Measurements from ENCODE around the gene IRF2. TPM values are rescaled to one million over a fixed set of nuclear protein-coding genes. Genes with fewer than 3 reads are reported as not detected.

Gene IRF2
- total and polyA plus RNA-seq, 7 donors: 6.7 to 28.9 (median 16.8) TPM

DNA sequence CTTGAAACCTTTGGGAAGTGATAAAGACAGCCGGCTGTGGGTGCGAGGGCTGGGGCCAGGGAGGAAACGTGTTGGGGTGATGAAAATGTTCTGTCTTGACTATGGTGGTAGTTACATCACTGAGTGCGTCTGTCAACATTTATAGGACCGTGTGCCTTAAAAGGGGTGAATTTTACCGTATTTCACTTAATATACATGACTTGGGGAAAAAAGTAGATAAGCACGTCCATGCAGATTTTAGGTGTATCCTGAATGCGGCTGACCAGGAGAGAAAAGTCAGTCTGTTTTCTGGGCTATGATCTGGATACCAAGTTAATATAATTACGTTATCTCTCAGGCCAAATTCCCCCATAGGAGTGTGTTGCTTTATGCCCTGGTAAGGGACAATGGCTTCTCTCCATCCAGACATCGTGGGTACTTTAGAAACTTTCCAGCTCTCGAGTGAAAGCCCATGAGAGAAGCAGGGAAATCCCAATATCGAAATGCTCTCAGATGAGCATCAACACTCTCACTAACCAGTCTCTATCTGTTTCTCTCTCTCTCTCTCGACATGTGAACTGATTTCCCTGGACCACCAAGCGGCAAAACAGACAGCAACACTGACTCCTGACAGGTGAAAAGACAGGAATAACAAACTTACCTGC lies 71.5 kb downstream of the IRF2 start:
- TF ChIP-seq, protein P1, sequence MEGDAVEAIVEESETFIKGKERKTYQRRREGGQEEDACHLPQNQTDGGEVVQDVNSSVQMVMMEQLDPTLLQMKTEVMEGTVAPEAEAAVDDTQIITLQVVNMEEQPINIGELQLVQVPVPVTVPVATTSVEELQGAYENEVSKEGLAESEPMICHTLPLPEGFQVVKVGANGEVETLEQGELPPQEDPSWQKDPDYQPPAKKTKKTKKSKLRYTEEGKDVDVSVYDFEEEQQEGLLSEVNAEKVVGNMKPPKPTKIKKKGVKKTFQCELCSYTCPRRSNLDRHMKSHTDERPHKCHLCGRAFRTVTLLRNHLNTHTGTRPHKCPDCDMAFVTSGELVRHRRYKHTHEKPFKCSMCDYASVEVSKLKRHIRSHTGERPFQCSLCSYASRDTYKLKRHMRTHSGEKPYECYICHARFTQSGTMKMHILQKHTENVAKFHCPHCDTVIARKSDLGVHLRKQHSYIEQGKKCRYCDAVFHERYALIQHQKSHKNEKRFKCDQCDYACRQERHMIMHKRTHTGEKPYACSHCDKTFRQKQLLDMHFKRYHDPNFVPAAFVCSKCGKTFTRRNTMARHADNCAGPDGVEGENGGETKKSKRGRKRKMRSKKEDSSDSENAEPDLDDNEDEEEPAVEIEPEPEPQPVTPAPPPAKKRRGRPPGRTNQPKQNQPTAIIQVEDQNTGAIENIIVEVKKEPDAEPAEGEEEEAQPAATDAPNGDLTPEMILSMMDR (IDR thresholded peaks at IDR 0.05): no peak
- intact Hi-C loops (cut with DNase I): no loop called here
- Histone ChIP-seq H3K27ac (peak overlapping the region; percentile 84), H3K27me3 (ENCODE audit: insufficient read depth in 3 of 3, low read length in 2 of 3) (no peaks in the 10 kb centered on the region), H3K4me3 (no peak overlapping the region), H3K36me3 (ENCODE audit: insufficient read depth in 1 of 2, low read depth in 1 of 2) (peaks cover 7 to 62% of the 10 kb centered on the region in 2 donors), H3K4me1 (peaks cover 42% of the 10 kb centered on the region), H3K9me3 (no peaks in the 10 kb centered on the region)
- ATAC-seq: no peak
- WGBS, 3 donors: 86 to 87% (median 86%) methylated on average over 14 of the region's 14 CpGs
- no peak for DNase-seq

DNA sequence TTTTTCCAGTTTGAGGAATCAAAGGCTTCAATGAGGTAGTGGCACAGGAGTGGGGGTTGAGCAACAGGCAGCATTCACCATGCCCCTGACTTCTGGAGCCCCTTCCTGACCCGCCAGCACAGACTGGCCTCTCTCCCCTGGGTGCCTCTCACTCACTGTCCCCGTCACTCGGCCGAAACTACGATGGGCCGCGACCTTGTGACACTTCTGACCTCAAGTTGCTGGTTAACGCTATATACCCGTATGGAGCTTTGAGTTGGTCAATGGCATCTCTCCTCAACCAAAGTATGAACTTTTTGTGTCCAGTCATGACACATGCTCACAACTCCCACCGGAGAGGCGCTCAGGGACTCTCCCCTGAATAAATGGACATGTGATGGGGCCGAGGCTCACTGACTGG lies 72.1 kb downstream of the IRF2 start:
- 83 to 84% (median 83%) methylated on average over 12 of the region's 12 CpGs for WGBS, 3 donors
- peaks cover 44% of the 10 kb centered on the region for H3K4me1 ChIP-seq
- H3K36me3 ChIP-seq (ENCODE audit: insufficient read depth in 1 of 2, low read depth in 1 of 2): peaks cover 7 to 64% of the 10 kb centered on the region in 2 donors
- H3K4me3 ChIP-seq: no peak overlapping the region
- no peaks in the 10 kb centered on the region for H3K27me3 ChIP-seq (ENCODE audit: insufficient read depth in 3 of 3, low read length in 2 of 3)
- H3K9me3 ChIP-seq: no peaks in the 10 kb centered on the region
- H3K27ac ChIP-seq: peak overlapping the region; percentile 84
- TF ChIP-seq, protein P1 (IDR thresholded peaks at IDR 0.05): no peak
- DNase-seq: no peak
- no peak for ATAC-seq
- intact Hi-C loops (cut with DNase I): no loop called here

DNA sequence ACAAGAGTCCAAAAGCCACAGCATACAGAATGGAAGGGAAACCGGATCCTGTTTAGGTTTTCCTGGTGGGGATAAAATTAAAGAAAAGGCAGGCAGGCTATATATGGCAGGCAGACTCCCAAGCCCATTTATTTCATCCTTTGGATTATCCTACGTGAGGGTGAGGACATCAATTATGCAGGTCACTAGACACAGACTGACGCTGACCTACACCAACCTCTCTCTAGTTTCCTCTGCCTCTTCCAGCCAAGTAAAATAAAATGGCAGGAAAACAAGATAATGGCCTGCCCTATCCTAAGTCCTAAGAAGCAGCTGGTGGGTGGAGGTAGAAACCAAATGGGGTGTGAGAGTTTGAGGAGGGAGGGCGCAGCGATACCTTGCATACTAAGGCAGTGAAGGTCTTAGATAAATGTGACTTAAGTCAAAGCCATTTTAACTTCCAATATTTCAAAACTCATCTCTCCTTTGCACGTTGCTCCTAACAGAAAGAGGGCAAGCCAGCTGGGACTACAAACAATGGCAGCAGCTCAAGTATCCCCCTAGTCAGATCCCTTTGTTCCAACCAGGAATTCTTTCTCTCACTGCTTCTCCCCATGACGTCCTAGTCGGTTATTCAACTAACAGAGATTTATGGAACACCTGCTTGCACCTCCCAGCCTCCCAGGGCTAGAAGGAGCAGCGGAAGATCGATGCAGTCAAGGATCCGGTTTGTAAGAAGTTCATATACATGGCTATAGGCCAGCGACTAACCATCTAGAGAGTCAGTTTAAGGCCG lies 72.8 kb downstream of the IRF2 start:
- TF ChIP-seq, protein P1 (IDR thresholded peaks at IDR 0.05): no peak
- no peak for DNase-seq
- 38 to 49% (median 48%) methylated on average over 13 of the region's 13 CpGs for WGBS, 3 donors
- H3K9me3 ChIP-seq: no peaks in the 10 kb centered on the region
- H3K36me3 ChIP-seq (ENCODE audit: insufficient read depth in 1 of 2, low read depth in 1 of 2): peaks cover 4 to 62% of the 10 kb centered on the region in 2 donors
- H3K4me1 ChIP-seq: peaks cover 51% of the 10 kb centered on the region
- peak in 2 of 4 donors; percentile 6 to 18 for ATAC-seq
- intact Hi-C loops (cut with DNase I): no loop called here
- H3K27ac ChIP-seq: peak overlapping the region; percentile 84
- H3K27me3 ChIP-seq (ENCODE audit: insufficient read depth in 3 of 3, low read length in 2 of 3): no peaks in the 10 kb centered on the region
- no peak overlapping the region for H3K4me3 ChIP-seq

DNA sequence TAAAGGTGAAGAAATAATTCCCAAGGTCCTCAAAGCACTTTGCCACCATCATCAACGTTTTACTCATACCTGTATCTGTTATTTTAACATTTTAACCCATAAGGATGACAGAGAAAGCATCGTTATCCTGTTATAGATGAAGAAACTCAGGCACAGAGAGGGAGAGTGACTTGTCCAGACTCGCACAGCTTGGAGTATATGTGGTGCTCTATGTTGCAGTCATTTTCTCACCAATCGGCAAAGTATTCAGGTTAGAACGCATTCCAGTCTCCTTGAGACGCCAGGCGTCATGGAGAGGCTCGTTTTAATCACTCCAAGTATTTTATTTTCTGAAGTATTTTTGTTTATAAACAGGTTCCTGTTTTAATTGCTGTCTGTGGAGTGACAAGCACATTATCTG lies 73.5 kb downstream of the IRF2 start:
- H3K36me3 ChIP-seq (ENCODE audit: insufficient read depth in 1 of 2, low read depth in 1 of 2): peaks cover 2 to 58% of the 10 kb centered on the region in 2 donors
- H3K9me3 ChIP-seq: no peaks in the 10 kb centered on the region
- intact Hi-C loops (cut with DNase I): no loop called here
- 76 to 85% (median 82%) methylated on average over 8 of the region's 8 CpGs for WGBS, 3 donors
- TF ChIP-seq, protein P1 (IDR thresholded peaks at IDR 0.05): no peak
- DNase-seq (no peak), ATAC-seq (no peak)
- no peaks in the 10 kb centered on the region for H3K27me3 ChIP-seq (ENCODE audit: insufficient read depth in 3 of 3, low read length in 2 of 3)
- no peak overlapping the region for H3K4me3 ChIP-seq
- peak overlapping the region; percentile 84 for H3K27ac ChIP-seq
- H3K4me1 ChIP-seq: peaks cover 55% of the 10 kb centered on the region

Measured in psoas muscle (tissue), 8 donors.